Endothelial cell of umbilical vein (primary cell): ENCODE measurements around the gene ZBTB39.

Source experiments
- CTCF ChIP-seq, 2 donors: IDR thresholded peaks; 1 replicate in 1 of 2; 2 replicates in 1 of 2; pipeline ENCODE4 v1.5.1; 2011; ENCODE audit warnings: low read length in 2 of 2, mild to moderate bottlenecking in 2 of 2, moderate library complexity in 2 of 2, control low read depth in 1 of 2, inconsistent platforms in 1 of 2, low read depth in 1 of 2; ENCODE audit not compliant: insufficient read depth in 1 of 2; ENCODE audit errors: extremely low read depth in 1 of 2
- GATA2 ChIP-seq: IDR thresholded peaks from 2 replicates; pipeline ENCODE4 v1.7.0; 2011; ENCODE audit warnings: low read depth, mild to moderate bottlenecking, moderate library complexity, mixed read lengths, low read length; ENCODE audit not compliant: insufficient read length, insufficient read depth

DNA sequence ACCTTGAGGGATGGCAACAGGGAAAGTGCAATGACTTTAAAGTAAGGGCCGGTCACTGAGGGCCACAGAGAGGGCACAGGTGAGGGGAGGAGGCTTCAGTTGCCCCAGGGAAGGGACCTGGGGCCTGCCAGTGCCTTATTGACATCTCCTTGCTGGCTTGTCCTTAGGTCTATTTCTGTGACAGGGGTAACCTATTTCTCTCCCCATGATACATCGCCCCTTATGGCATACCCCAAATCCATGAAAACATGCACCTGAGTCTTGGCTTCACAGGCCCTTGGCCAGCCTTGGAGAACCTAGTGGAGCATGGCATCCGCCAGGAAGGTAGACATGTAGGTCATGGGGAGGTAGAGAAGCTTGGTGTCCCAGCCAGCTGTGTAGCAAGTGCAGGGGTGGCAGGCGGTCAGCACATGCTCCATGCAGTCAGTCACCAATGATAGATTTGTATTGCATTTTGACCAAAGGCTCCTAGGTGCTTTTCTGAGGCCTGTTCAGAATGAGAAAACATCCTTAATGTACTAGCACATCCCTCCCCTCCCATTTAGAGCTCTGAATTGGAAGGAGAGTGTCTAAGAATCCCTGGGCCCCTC is 25.3 kb downstream of the ZBTB39 start:
- TF ChIP-seq GATA2: no peak
- no peak for TF ChIP-seq CTCF (IDR thresholded peaks at IDR 0.05; ENCODE audit: extremely low read depth in 1 of 2, insufficient read depth in 1 of 2, low read depth in 1 of 2, low read length in 2 of 2)
